ENCODE measurements around the gene C16orf89.

C16orf89 gene

GRCh38 chr16:5033256-5034166, 32.2 kb downstream of the C16orf89 start, which contains the start of gene NAGPA:
Gene NAGPA (minus strand): TSS chr16:5033935. CDS start chr16:5033914, 21 bp downstream.
- in situ Hi-C loops (cut with MboI; ENCODE audit: low sequenced_read_pairs), result no loop called here

DNA sequence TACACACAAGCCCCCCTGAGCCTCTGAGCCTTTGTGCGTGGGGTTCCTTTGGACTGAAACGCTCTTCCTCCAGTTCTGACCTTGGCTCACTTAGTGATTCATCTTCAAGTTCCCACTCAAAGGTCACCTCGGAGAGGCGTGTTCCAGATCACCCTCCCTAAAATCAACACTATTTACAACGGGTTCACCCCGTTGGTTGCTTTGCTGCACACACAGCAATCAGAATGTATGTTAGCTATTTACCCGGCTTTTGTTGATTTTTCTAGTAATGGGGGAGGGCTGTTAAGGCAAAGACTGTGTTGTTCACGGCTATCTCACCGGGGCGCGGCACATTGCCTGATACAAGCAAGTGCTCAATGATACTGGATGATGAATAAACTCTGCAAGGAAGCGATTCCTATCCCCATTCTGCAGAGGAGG, 33.0 kb downstream of the C16orf89 start:
- in situ Hi-C loops (cut with MboI; ENCODE audit: low sequenced_read_pairs), result no loop called here

DNA sequence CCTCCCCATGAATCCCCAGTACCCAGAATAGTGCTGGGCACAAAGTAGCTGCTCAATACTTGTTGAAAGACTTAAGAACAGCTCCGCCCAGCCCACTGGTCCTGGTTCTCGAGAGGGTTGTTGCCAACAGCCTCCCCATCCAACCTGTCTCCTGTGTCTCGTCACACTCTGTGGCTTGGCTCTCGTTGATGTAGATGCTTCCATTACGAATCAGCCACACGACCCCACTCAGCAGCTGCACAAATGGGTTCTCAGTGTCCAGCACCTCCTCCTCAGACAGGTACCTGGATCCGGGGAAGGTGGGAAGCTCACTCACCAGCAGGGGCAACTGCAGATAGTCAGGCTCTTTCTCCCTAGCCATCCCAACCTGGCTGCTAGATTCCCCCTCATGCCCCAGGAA, 34.2 kb downstream of the C16orf89 start:
- in situ Hi-C loops (cut with MboI; ENCODE audit: low sequenced_read_pairs), result no loop called here

DNA sequence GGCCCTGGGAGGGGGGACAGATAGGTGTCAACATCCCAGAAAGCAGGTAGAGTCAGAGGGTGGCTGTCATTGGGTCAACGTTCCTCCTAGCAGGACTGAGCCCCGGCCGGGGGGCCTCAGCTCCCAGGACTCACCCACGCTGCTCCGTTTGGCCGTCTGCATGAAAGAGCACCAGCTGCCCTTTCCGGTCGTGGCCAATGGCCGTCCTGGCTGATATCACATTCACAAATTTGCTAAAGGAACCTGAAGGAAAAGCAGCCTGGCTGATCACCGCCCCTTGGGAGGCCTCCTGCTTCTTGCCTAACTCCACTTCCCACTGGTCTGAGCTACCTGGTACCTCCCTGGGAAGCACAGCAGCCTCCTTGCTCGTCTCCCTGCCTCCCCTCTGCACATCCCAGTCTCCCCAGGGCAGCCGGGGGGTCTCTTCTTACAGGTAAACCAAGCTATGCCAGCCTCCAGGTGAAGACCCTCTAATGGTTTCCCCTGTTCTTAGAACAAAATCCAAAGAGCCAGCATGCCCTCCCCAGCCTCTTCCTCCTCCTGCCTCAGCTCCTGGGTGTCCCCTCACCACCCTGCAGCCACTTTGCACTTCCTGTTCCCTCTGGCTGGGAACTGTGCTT, 35.4 kb downstream of the C16orf89 start:
- in situ Hi-C loops (cut with MboI; ENCODE audit: low sequenced_read_pairs), result no loop called here

DNA sequence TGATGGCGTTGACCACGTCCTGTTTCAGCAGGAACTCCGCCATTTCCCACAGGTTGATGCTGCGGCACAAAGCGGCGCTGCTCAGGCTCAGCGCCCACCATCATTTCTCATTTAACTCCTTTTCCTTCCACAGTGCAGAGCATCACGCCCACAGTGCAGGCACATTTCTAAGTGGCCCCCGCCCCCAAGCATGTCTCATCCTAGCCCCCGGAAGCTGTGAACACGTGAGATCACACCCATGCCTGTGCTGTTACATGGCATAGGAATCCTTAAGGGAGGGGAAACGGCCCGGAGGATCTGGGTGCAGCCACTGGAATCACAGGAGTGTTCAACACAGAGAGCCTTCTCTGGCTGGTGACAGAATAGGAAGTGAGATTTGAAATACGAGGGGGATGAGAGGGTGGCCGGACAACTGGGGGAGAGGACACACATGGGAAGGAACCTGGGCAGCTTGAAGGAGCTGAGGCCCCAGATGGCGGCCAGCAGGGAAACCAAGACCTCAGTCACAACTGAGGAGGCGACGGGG, 36.7 kb downstream of the C16orf89 start:
- in situ Hi-C loops (cut with MboI; ENCODE audit: low sequenced_read_pairs), result no loop called here

DNA sequence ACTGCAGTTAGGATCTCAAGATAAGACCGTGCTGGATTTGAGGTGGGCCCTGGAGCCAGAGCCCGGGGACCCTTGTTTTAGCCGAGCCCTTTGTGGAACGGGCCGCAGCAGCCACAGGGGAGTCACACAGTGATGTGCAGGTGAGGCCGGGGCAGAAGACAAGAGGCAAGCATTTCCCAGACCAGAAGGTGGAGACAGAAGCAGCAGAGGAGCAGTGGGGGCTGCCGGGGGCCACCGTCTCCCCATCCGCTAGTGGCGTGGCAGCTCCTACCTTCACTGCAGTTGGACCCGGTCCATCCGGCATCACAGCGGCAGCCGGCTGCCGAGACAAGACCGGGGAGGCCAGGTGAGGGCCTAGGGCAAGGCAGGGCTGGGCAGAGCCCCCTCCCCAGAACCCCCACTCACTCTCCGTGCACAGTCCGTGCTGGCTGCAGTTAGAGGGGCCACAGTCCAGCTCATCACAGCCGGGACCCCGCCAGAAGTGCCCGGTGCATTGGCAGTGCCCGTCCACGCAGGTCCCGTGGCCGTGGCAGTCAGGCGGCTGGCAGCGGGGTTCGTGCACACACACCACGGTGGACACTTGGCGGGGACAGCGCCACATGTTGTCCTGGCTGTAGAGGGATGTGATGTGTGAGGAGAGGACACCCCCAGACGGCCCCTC, 38.1 kb downstream of the C16orf89 start:
- in situ Hi-C loops (cut with MboI; ENCODE audit: low sequenced_read_pairs), result no loop called here

GRCh38 chr16:5027086-5027485, 38.7 kb downstream of the C16orf89 start:
- in situ Hi-C loops (cut with MboI; ENCODE audit: low sequenced_read_pairs), result no loop called here

DNA sequence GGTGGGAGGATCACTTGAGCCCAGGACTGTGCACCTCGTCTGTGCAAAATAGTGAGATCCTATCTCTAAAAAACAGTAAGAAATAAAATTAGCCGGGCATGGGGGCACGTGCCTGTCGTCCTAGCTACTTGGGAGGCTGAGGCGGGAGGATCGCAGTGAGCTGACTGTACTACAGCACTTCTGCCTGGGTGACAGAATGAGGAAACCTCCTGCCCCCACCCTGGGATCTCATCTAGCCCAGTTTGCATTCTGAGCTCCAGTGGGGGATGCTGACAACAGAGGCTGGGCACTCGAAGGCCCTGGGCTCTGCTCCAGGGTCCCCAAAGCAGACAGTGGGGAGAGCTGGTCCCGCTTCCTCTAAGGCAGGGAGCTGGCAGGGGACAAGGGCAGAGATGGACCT, 39.1 kb downstream of the C16orf89 start:
- in situ Hi-C loops (cut with MboI; ENCODE audit: low sequenced_read_pairs), result no loop called here

- in situ Hi-C loops (cut with MboI; ENCODE audit: low sequenced_read_pairs), result no loop called here
Observed at GRCh38 chr16:5025171-5025632, 40.6 kb downstream of the C16orf89 start.

DNA sequence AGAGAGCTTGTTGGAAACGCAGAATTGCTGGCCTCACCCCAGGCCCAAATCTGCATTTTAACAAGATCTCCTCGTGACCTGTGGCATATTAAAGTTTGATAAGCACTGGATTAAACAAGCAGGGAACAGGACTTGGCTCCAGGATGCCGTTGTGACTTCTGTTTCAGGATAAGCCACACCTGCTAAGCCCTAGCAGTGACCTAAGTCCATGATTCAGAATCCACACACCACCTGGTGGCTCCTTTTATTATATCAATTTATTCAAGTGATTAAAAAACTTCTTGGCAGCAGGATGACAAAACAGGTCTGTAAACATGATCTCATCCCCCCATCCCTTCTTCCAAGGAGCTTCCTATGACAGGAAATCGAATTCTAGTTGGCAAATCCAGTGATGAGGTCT, 41.1 kb downstream of the C16orf89 start:
- in situ Hi-C loops (cut with MboI; ENCODE audit: low sequenced_read_pairs), result no loop called here

GRCh38 chr16:5022521-5022920, 43.2 kb downstream of the C16orf89 start:
- in situ Hi-C loops (cut with MboI; ENCODE audit: low sequenced_read_pairs), result no loop called here

GRCh38 chr16:5020551-5020950, 45.2 kb downstream of the C16orf89 start:
- in situ Hi-C loops (cut with MboI; ENCODE audit: low sequenced_read_pairs), result no loop called here

GRCh38 chr16:5019775-5020174, 46.0 kb downstream of the C16orf89 start:
- in situ Hi-C loops (cut with MboI; ENCODE audit: low sequenced_read_pairs), result no loop called here

- in situ Hi-C loops (cut with MboI; ENCODE audit: low sequenced_read_pairs), result no loop called here
Observed at GRCh38 chr16:5018793-5019192, 47.0 kb downstream of the C16orf89 start.

DNA sequence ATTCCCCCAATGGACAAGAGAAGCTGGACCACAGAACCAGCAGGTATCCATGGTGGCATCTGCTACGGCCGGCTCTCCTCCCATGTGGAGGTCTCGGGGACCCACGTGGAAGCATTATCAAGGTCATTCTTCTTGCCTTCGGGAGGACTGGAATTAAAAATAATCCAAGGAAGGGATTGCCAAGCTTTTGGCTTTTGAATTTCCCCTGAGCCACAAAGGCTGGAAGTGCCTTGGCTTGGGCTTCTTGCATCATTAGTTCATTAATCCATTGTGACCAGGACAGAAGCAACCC, 48.1 kb downstream of the C16orf89 start:
- in situ Hi-C loops (cut with MboI; ENCODE audit: low sequenced_read_pairs), result no loop called here

- in situ Hi-C loops (cut with MboI; ENCODE audit: low sequenced_read_pairs), result no loop called here
Observed at GRCh38 chr16:5016967-5017677, 48.6 kb downstream of the C16orf89 start.

DNA sequence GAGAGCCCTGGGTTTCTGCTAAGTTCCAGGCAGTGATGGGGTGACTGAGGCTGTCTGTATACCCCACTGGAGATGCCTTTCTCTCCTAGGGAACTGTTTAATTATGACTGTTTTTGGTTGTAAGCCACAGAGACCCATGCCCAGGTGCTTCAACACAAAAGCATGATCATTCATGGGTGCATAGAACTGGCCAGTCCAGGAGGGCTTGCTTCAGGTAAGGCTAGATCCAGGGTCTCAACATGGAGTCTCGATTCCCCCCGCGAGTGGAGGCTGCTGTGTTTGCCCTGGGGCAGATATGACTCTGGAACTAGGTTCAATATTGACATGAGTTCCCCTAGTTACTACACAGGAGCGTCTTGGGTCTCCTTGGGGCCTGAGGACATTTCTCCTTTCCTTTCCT, 49.9 kb downstream of the C16orf89 start:
- in situ Hi-C loops (cut with MboI; ENCODE audit: low sequenced_read_pairs), result no loop called here

- in situ Hi-C loops (cut with MboI; ENCODE audit: low sequenced_read_pairs), result no loop called here
Observed at GRCh38 chr16:5015351-5015750, 50.4 kb downstream of the C16orf89 start.

DNA sequence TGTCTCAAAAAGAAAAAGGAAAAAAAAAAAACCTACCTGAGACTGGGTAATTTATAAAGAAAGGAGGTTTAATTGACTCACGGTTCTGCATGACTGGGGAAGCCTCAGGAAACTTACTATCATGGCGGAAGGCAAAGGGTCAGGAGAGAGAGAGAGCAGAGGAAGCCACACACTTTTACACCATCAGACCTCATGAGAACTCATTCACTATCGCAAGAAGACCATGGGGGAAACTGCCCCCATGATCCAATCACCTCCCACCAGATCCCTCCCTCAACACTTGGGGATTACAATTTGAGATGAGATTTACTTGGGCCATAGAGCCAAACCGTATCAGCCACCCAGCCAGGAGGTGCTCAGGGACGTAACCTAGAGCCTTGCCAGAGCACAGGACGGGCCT, 52.9 kb downstream of the C16orf89 start:
- in situ Hi-C loops (cut with MboI; ENCODE audit: low sequenced_read_pairs), result no loop called here

GRCh38 chr16:5011637-5012036, 54.1 kb downstream of the C16orf89 start:
- in situ Hi-C loops (cut with MboI; ENCODE audit: low sequenced_read_pairs), result no loop called here

All from HL-60/S4 treated with phorbol 12-myristate 13-acetate at 8.2 ng/mL for 4 days and 3 days (cell line).